Keratinocyte (primary cell): ENCODE data around the gene HOOK2.

Experiments used
- CTCF ChIP-seq, 3 experiments: IDR thresholded peaks in 1 of 3; conservative IDR thresholded peaks in 1 of 3; optimal IDR thresholded peaks in 1 of 3; 2 replicates in 2 of 3; 3 replicates in 1 of 3; pipeline versions ENCODE3 to v1.5.1; 2011; ENCODE audit warnings: low read length in 3 of 3, mild to moderate bottlenecking in 3 of 3, moderate library complexity in 2 of 3, control low read depth in 1 of 3, inconsistent platforms in 1 of 3; ENCODE audit not compliant: insufficient read depth in 2 of 3; ENCODE audit errors: extremely low read depth in 1 of 3
- EZH2 ChIP-seq: IDR thresholded peaks from one replicate; pipeline ENCODE4 v1.6.1; 2012; ENCODE audit warnings: inconsistent platforms, mild to moderate bottlenecking, low read length, moderate library complexity

- TF ChIP-seq CTCF (optimal IDR thresholded peaks at IDR 0.05 in 1 of 3, IDR thresholded peaks at IDR 0.05 in 1 of 3, conservative IDR thresholded peaks at IDR 0.05 in 1 of 3; ENCODE audit: extremely low read depth in 1 of 3, insufficient read depth in 2 of 3, low read length in 3 of 3) = no peak
- no peak for TF ChIP-seq EZH2
Measured at GRCh38 chr19:12797141-12797587, 21.8 kb upstream of the HOOK2 start.
